Thyroid gland (tissue), 4 donors: ENCODE measurements around the gene NPIPB6. TPM values are rescaled to one million over a fixed set of nuclear protein-coding genes. Genes with fewer than 3 reads are reported as not detected.

Source experiments
- DNase-seq, 2 donors: peaks; one replicate each; pipeline ENCODE4 v3.0.0-alpha.2; 2019
- H3K27ac ChIP-seq, 3 donors: fragments of 200-600 bp; sonication (generic); 1 replicate in 2 of 3; 2 replicates in 1 of 3; pipeline ENCODE4 v1.5.1; 2016 to 2019; ENCODE audit warnings: mild to moderate bottlenecking in 1 of 3, moderate library complexity in 1 of 3
- H3K27me3 ChIP-seq: fragments of 200-600 bp; sonication (generic); one replicate; pipeline ENCODE4 v1.5.1; 2019
- H3K36me3 ChIP-seq, 2 donors: fragments of 200-600 bp; sonication (generic); one replicate each; pipeline ENCODE4 v1.5.1; 2016 to 2019
- H3K4me1 ChIP-seq, 2 donors: fragments of 200-600 bp; sonication (generic); one replicate each; pipeline ENCODE4 v1.5.1; 2017 to 2019
- H3K4me3 ChIP-seq, 3 donors: fragments of 200-600 bp; sonication (generic); replicated peaks in 1 of 3; 1 replicate in 2 of 3; 2 replicates in 1 of 3; pipeline ENCODE4 v1.5.1; 2016; ENCODE audit warnings: mild to moderate bottlenecking in 1 of 3
- H3K9me3 ChIP-seq: fragments of 200-600 bp; sonication (generic); one replicate; pipeline ENCODE4 v1.5.1; 2017
- POLR2A ChIP-seq, 2 donors: fragments of 450-650 bp; IDR thresholded peaks; one replicate each; pipeline ENCODE4 v1.6.1; 2017; ENCODE audit warnings: antibody characterized with exemption in 2 of 2, mild to moderate bottlenecking in 2 of 2, moderate library complexity in 1 of 2
- WGBS, 2 donors: methylation state at CpG; one replicate each; pipeline ENCODE4 v1.1.5; 2017; 5-methylcytosine and 5-hydroxymethylcytosine counted together
- intact Hi-C: fragments of 100-400 bp; cut with DNase I; formaldehyde crosslinking; loops from one replicate; pipeline ENCODE4 v1.15.1; 2023
- microRNA-seq: library from miRNA; unstranded; fragments of <30 nt; microRNA quantifications from one replicate; pipeline ENCODE4, GENCODE V29; 2016
- small RNA-seq: library from RNA; depleted of rRNA; stranded (forward); fragments of <200 nt; gene quantifications from one replicate; pipeline ENCODE3, GENCODE V24; 2016
- total RNA-seq, 4 donors: library from RNA; depleted of rRNA; stranded (reverse); fragments of >200 nt; gene quantifications; one replicate each; pipeline ENCODE4 v1.2.3, GENCODE V29; 2016
- TF ChIP-seq, protein P1 (sequence below), 6 experiments: fragments of 200-600 bp in 3 of 6; fragments of 450-650 bp in 3 of 6; sonication (generic) in 3 of 6; IDR thresholded peaks; one replicate each; pipeline ENCODE4 v1.5.1; 2016 to 2019; ENCODE audit warnings: antibody characterized with exemption in 6 of 6, mild to moderate bottlenecking in 2 of 6, inconsistent platforms in 1 of 6, moderate library complexity in 1 of 6

NPIPB6 gene
- total RNA-seq, 4 donors from 2014 or later: 2.5 to 10.5 (median 6.3) TPM; not detected in 1

- H3K27me3 ChIP-seq: no peaks in the 10 kb centered on the region
- 21 to 23% methylated on average over 7 to 10 of the region's 10 CpGs for whole genome bisulfite sequencing, 2 donors
- TF ChIP-seq, protein P1, sequence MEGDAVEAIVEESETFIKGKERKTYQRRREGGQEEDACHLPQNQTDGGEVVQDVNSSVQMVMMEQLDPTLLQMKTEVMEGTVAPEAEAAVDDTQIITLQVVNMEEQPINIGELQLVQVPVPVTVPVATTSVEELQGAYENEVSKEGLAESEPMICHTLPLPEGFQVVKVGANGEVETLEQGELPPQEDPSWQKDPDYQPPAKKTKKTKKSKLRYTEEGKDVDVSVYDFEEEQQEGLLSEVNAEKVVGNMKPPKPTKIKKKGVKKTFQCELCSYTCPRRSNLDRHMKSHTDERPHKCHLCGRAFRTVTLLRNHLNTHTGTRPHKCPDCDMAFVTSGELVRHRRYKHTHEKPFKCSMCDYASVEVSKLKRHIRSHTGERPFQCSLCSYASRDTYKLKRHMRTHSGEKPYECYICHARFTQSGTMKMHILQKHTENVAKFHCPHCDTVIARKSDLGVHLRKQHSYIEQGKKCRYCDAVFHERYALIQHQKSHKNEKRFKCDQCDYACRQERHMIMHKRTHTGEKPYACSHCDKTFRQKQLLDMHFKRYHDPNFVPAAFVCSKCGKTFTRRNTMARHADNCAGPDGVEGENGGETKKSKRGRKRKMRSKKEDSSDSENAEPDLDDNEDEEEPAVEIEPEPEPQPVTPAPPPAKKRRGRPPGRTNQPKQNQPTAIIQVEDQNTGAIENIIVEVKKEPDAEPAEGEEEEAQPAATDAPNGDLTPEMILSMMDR (IDR thresholded peaks at IDR 0.05): no peak
- no peak for TF ChIP-seq POLR2A (IDR thresholded peaks at IDR 0.05)
- no peaks in the 10 kb centered on the region for H3K9me3 ChIP-seq
- no peak overlapping the region for H3K27ac ChIP-seq
- H3K4me3 ChIP-seq: peak overlapping the region in 2 of 3 donors; percentile 57 to 58
- no peak for DNase-seq
- intact Hi-C loops: no loop called here
- H3K36me3 ChIP-seq: no peaks in the 10 kb centered on the region
- H3K4me1 ChIP-seq: peaks cover 18 to 19% of the 10 kb centered on the region in 2 donors
Measured at GRCh38 chr16:28293601-28293960, 69.7 kb downstream of the NPIPB6 start.

DNA sequence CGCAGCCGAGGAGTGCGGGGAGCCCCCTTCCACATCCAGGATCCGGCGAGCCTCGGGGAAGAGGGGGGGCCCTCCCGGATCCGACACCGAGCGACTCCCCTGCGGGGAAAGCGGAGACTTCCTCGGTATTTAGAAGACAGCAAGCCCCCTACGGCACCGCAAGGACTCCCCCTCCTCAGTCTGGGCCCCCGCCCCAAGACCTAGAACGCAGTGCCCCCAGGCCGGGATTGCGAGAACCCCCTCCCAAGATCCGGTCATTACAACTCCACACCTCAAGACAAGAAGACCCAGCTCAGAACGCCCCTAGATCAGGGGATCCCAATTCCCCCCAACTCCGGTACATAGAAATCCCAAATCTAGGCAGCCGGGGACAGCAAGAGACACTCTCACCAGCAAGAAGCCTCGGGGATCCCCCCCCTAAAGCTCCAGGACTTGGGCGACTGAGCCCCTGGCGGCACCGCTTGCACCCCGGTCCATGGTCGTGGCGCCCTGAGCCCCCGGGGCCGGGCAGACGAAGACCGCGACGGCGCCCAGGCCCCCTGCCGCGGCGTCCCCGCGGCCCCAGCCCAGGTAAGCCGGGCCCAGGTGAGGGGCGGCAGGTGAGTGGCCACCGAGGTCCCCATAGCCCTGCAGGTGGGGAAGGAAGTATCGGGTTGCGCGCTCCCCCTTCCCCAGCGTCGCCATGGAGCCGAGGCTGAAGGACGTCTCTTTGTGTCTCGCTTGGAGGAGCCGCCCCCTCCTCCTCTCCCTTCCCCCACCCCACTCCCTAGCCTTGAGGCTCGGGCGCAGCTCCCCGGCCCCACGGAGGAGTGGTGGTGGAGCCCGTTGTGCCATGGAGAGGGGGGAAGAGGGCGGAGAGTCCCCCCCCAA is 70.3 kb downstream of the NPIPB6 start:
- intact Hi-C loops: no loop called here
- Histone ChIP-seq H3K36me3 (no peaks in the 10 kb centered on the region), H3K27me3 (no peaks in the 10 kb centered on the region), H3K4me1 (peaks cover 13 to 18% of the 10 kb centered on the region in 2 donors), H3K27ac (no peak overlapping the region), H3K4me3 (peak overlapping the region; percentile 18 to 58 (median 57)), H3K9me3 (no peaks in the 10 kb centered on the region)
- WGBS, 2 donors: 0 to 1% methylated on average over 1 to 44 of the region's 60 CpGs
- peak; percentile 76 to 81 for DNase-seq
- TF ChIP-seq, protein P1 (IDR thresholded peaks at IDR 0.05): no peak
- peak in 1 of 2 donors; percentile 41 for TF ChIP-seq POLR2A (IDR thresholded peaks at IDR 0.05)

Small RNA genes lying within 50 kb of the gene (microRNA-seq; reads per million reads assigned to microRNA genes)
- not detected for gene MIR6862-1

Small RNA genes lying within 50 kb of the gene (small RNA-seq; reads per million reads assigned to genes)
- not detected for gene AC138904.2
- gene MIR6862-1: not detected

Other genes with a start within 250 kb of the NPIPB6 start
- 100 to 1,000 TPM in 3 of 4 donors, 10 to 100 TPM in 1; 88.2 to 160 (median 118) TPM for gene XPO6, start 151.5 kb downstream of the NPIPB6 start, total RNA-seq
- gene SBK1, start 71.0 kb downstream of the NPIPB6 start, total RNA-seq: 1 to 10 TPM; 2.8 to 6.8 (median 4.8) TPM
- gene EIF3CL, start 40.3 kb upstream of the NPIPB6 start, total RNA-seq: 100 to 1,000 TPM in 2 of 4 donors, 10 to 100 TPM in 2; 64.5 to 220 (median 105) TPM
- gene NPIPB7, start 108.8 kb upstream of the NPIPB6 start, total RNA-seq: not detected
- 10 to 100 TPM; 32.5 to 80.9 (median 50.3) TPM for gene CLN3, start 128.6 kb upstream of the NPIPB6 start, total RNA-seq
- 1 to 10 TPM in 2 of 4 donors, under 1 TPM in 2; 0.42 to 1.1 (median 0.78) TPM for gene APOBR, start 131.1 kb upstream of the NPIPB6 start, total RNA-seq
- under 1 TPM in 1 of 4 donors, not detected in 3; 0.45 TPM for gene IL27, start 143.3 kb upstream of the NPIPB6 start, total RNA-seq
- 1,000 to 10,000 TPM in 1 of 4 donors, 100 to 1,000 TPM in 2, 10 to 100 TPM in 1; 53.3 to 1,103 (median 535) TPM for gene NUPR1, start 175.5 kb upstream of the NPIPB6 start, total RNA-seq
- gene SGF29, start 190.4 kb upstream of the NPIPB6 start, total RNA-seq: 10 to 100 TPM; 31.8 to 41.9 (median 36.9) TPM
- gene SULT1A2, start 233.5 kb upstream of the NPIPB6 start, total RNA-seq: 10 to 100 TPM in 3 of 4 donors, 1 to 10 TPM in 1; 3.6 to 35.9 (median 20.9) TPM
- gene SULT1A1, start 246.5 kb upstream of the NPIPB6 start, total RNA-seq: 100 to 1,000 TPM in 2 of 4 donors, 10 to 100 TPM in 2; 84.9 to 162 (median 118) TPM